GM23248 (cell line): ENCODE measurements around the gene SIRT4. TPM values are rescaled to one million over a fixed set of nuclear protein-coding genes. Genes with fewer than 3 reads are reported as not detected.

Experiments used
- DNase-seq: peaks from one replicate; pipeline ENCODE4 v3.0.0-alpha.2; 2015
- H2AFZ ChIP-seq: fragments of 200-600 bp; sonication (generic); 2 replicates; pipeline ENCODE4 v1.6.1; 2016; ENCODE audit warnings: antibody characterized with exemption
- H3F3A ChIP-seq: fragments of 200-600 bp; sonication (generic); 2 replicates; pipeline ENCODE4 v1.6.1; 2016; ENCODE audit warnings: mild to moderate bottlenecking, antibody characterized with exemption, mixed run types; ENCODE audit not compliant: insufficient read depth
- H3K27ac ChIP-seq: fragments of 200-600 bp; sonication (generic); 2 replicates; pipeline ENCODE4 v1.5.1; 2016; ENCODE audit warnings: mild to moderate bottlenecking
- H3K27me3 ChIP-seq: fragments of 200-600 bp; sonication (generic); replicated peaks from 2 replicates; pipeline ENCODE4 v1.6.1; 2016; ENCODE audit warnings: mild to moderate bottlenecking; ENCODE audit not compliant: insufficient read depth
- H3K36me3 ChIP-seq: fragments of 200-600 bp; sonication (generic); 2 replicates; pipeline ENCODE4 v1.6.1; 2016; ENCODE audit warnings: low read depth, mild to moderate bottlenecking
- H3K4me1 ChIP-seq: fragments of 200-600 bp; sonication (generic); 2 replicates; pipeline ENCODE4 v1.6.1; 2016; ENCODE audit warnings: mild to moderate bottlenecking; ENCODE audit not compliant: insufficient read depth
- H3K4me2 ChIP-seq: fragments of 200-600 bp; sonication (generic); one replicate; pipeline ENCODE4 v1.6.1; 2016; ENCODE audit warnings: mild to moderate bottlenecking; ENCODE audit not compliant: unreplicated experiment
- H3K4me3 ChIP-seq: fragments of 200-600 bp; sonication (generic); 2 replicates; pipeline ENCODE4 v1.5.1; 2016; ENCODE audit warnings: mild to moderate bottlenecking
- H3K79me2 ChIP-seq: fragments of 200-600 bp; sonication (generic); 2 replicates; pipeline ENCODE4 v1.6.1; 2016; ENCODE audit warnings: mild to moderate bottlenecking; ENCODE audit not compliant: insufficient read depth
- H3K9ac ChIP-seq: fragments of 200-600 bp; sonication (generic); 2 replicates; pipeline ENCODE4 v1.6.1; 2016; ENCODE audit warnings: mild to moderate bottlenecking
- H3K9me2 ChIP-seq: fragments of 200-600 bp; sonication (generic); 2 replicates; pipeline ENCODE4 v1.6.1; 2016; ENCODE audit warnings: mixed run types, mild to moderate bottlenecking, moderate library complexity; ENCODE audit not compliant: insufficient read depth
- H3K9me3 ChIP-seq: fragments of 200-600 bp; sonication (generic); one replicate; pipeline ENCODE4 v1.6.1; 2017; ENCODE audit warnings: low read depth
- H4K20me1 ChIP-seq: fragments of 200-600 bp; sonication (generic); 2 replicates; pipeline ENCODE4 v1.6.0; 2016; ENCODE audit not compliant: insufficient read depth
- EZH2 ChIP-seq: fragments of 200-600 bp; sonication (generic); IDR thresholded peaks from 2 replicates; pipeline ENCODE4 v1.6.1; 2018; ENCODE audit warnings: antibody characterized with exemption, mild to moderate bottlenecking; ENCODE audit not compliant: insufficient read depth, poor library complexity, severe bottlenecking
- EZH2phosphoT487 ChIP-seq: fragments of 200-600 bp; sonication (generic); IDR thresholded peaks from 2 replicates; pipeline ENCODE4 v1.6.1; 2018; ENCODE audit warnings: antibody characterized with exemption, moderate library complexity, mild to moderate bottlenecking, low read depth; ENCODE audit not compliant: insufficient read depth
- WGBS, 2 experiments: methylation state at CpG; one replicate each; pipeline ENCODE4 v1.1.6; 2015 to 2017; ENCODE audit warnings: low lambda C conversion rate in 2 of 2, low coverage in 1 of 2; ENCODE audit errors: missing lambda C conversion rate in 2 of 2; 5-methylcytosine and 5-hydroxymethylcytosine counted together
- in situ Hi-C: fragments of 300-500 bp; cut with MboI; formaldehyde crosslinking; loops from 2 replicates; pipeline ENCODE4 v1.15.0; 2020
- polyA plus RNA-seq: library from polyadenylated mRNA; unstranded; fragments of >200 nt; fragmentation: Nextera tagmentation; extraction: Ambion mirVana; gene quantifications from 2 replicates; pipeline ENCODE4 v1.2.1, GENCODE V29; 2016
- total RNA-seq: library from RNA; depleted of rRNA; stranded (reverse); fragments of >200 nt; shearing (Covaris generic); gene quantifications from 2 replicates; pipeline ENCODE4 v1.2.3, GENCODE V29; 2014

The SIRT4 gene
- total and polyA plus RNA-seq, 2 experiments from 2014 or later = 1.4 TPM; not detected in 1

DNA sequence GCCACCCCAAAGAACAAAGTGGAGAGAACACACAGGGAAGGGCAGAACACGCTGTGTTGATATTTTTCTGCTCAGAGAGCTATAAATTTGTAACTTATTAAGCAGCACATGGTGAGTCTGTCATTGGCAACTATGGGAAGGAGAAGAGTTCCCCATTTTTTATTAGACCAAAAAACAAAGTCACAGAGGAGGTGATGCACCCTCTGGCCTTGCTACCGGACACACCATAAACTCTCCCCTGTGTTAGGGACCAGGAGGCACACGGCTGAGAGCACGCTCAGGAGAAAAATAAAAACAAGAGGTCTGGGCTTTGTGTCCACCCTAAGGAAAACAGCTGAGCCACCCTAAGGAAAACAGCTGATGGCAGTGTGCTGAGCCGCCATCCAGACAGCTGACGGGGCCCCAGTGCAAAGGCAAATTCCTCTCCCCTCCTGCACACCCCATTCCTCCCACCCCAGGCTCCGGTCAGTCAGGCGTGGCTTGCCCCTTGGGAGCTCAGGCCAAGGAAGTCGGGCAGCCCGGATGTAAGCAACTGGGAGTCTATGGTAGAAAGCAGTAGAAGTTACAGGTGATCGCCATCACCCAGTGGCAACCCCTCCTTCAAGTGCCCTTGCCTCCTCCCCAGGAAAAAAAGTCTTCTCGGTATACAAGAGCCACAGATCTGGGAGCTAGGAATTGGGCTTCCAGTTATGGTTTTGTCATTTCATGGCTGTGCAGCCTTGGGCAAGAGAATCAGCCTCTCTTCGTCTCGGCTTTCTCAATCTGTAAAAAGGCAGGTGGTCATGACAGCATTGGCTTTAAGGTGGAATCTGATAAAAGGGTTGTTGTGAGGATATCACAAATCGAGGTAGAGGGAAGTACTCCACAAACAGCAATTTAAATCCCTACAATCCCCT, 39.0 kb upstream of the SIRT4 start:
- DNase-seq = peak; percentile 56
- H2AFZ ChIP-seq = no peak overlapping the region
- H3K27ac ChIP-seq = peak overlapping the region; percentile 82
- TF ChIP-seq EZH2 = no peak
- TF ChIP-seq EZH2phosphoT487 = no peak
- H3K36me3 ChIP-seq = no peaks in the 10 kb centered on the region
- H3K4me3 ChIP-seq = peak overlapping the region; percentile 82
- peak overlapping the region; percentile 94 for H3K4me2 ChIP-seq
- peak overlapping the region; percentile 93 for H3K9ac ChIP-seq
- 6% methylated on average over 15 of the region's 15 CpGs for WGBS, 2 experiments
- H3K9me2 ChIP-seq = no peaks in the 10 kb centered on the region
- peaks cover 66% of the 10 kb centered on the region for H3F3A ChIP-seq
- H3K79me2 ChIP-seq = peaks cover 74% of the 10 kb centered on the region
- H3K9me3 ChIP-seq = no peaks in the 10 kb centered on the region
- H3K27me3 ChIP-seq = no peaks in the 10 kb centered on the region
- H3K4me1 ChIP-seq = peaks cover 42% of the 10 kb centered on the region
- no peaks in the 10 kb centered on the region for H4K20me1 ChIP-seq
- in situ Hi-C loops = no loop called here

DNA sequence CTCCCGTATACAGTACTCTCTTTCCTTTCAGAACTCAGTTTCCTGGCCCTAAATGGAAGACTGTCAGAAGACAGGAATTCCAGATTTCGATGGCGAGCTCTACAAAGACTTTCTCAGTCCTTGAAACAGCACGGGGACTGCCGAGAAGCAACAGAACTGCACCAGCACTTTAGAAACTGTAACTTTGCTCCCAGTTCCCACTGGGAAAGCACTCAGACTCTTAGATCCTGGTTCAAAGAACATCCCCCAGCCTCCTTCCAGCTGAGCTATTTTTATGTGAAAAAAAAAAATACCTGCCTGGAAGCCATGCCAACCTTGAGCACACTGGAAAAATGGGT, 38.4 kb upstream of the SIRT4 start:
- Histone ChIP-seq H3K4me3 (peak overlapping the region; percentile 82), H3K27ac (peak overlapping the region; percentile 82), H3K9me3 (no peaks in the 10 kb centered on the region), H2AFZ (no peak overlapping the region), H3K36me3 (no peaks in the 10 kb centered on the region), H3K4me1 (peaks cover 36% of the 10 kb centered on the region), H4K20me1 (no peaks in the 10 kb centered on the region), H3F3A (peaks cover 60% of the 10 kb centered on the region), H3K27me3 (no peaks in the 10 kb centered on the region), H3K9ac (peak overlapping the region; percentile 93), H3K79me2 (peaks cover 67% of the 10 kb centered on the region), H3K9me2 (no peaks in the 10 kb centered on the region), H3K4me2 (peak overlapping the region; percentile 94)
- TF ChIP-seq EZH2phosphoT487 = no peak
- no peak for TF ChIP-seq EZH2
- peak; percentile 60 for DNase-seq
- WGBS, 2 experiments = 0 to 1% methylated on average over 5 of the region's 5 CpGs
- in situ Hi-C loops = no loop called here

- in situ Hi-C loops = no loop called here
- peak overlapping the region; percentile 82 for H3K4me3 ChIP-seq
- H2AFZ ChIP-seq = no peak overlapping the region
- H4K20me1 ChIP-seq = no peaks in the 10 kb centered on the region
- H3K27me3 ChIP-seq = no peaks in the 10 kb centered on the region
- peak; percentile 58 for DNase-seq
- H3F3A ChIP-seq = peaks cover 54% of the 10 kb centered on the region
- H3K4me1 ChIP-seq = peaks cover 30% of the 10 kb centered on the region
- peak overlapping the region; percentile 82 for H3K27ac ChIP-seq
- no peak for TF ChIP-seq EZH2
- TF ChIP-seq EZH2phosphoT487 = no peak
- H3K36me3 ChIP-seq = no peaks in the 10 kb centered on the region
- no peaks in the 10 kb centered on the region for H3K9me3 ChIP-seq
- WGBS, 2 experiments = 1% methylated on average over 15 of the region's 15 CpGs
- no peaks in the 10 kb centered on the region for H3K9me2 ChIP-seq
- H3K4me2 ChIP-seq = peak overlapping the region; percentile 94
- peak overlapping the region; percentile 93 for H3K9ac ChIP-seq
- peaks cover 62% of the 10 kb centered on the region for H3K79me2 ChIP-seq
Measured at GRCh38 chr12:120264086-120264903, 37.8 kb upstream of the SIRT4 start.

DNA sequence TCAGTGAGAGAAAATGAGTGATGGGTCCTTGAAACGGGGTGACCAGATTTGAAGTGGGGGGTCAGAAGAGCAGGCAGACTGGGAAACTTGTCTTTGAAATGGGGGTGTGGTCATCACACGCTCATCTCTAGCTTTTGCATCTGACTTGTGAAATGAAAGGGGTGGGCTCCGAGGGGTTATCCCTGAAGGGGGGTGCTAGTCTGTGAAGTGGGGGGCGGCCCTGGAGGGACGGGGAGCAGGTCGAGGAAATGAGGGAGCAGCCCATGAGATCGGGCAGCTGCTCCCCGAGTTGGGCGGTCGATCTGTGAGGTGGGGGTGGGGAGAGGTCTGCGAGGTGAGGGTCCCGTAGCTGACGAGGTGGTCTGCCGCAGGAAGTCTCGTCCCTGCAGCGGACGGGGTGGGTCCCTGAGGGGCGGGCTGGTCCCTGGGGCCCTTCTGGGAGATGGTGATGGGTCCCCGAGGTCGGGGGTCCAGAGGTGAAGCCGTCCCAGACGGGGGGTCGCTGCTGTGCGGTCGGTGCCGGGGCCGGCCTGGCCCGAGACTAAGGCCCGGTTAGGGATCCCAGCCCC, 37.1 kb upstream of the SIRT4 start:
- Histone ChIP-seq H3K27ac (peak overlapping the region; percentile 82), H3K4me1 (peaks cover 24% of the 10 kb centered on the region), H3K79me2 (peaks cover 55% of the 10 kb centered on the region), H4K20me1 (no peaks in the 10 kb centered on the region), H3K4me3 (peak overlapping the region; percentile 82), H2AFZ (no peak overlapping the region), H3K27me3 (no peaks in the 10 kb centered on the region), H3K9me3 (no peaks in the 10 kb centered on the region), H3K9ac (peak overlapping the region; percentile 93), H3K9me2 (no peaks in the 10 kb centered on the region), H3F3A (peaks cover 47% of the 10 kb centered on the region), H3K4me2 (peak overlapping the region; percentile 94), H3K36me3 (no peaks in the 10 kb centered on the region)
- whole genome bisulfite sequencing, 2 experiments = 0 to 2% methylated on average over 17 to 20 of the region's 29 CpGs
- DNase-seq = no peak
- TF ChIP-seq EZH2phosphoT487 = no peak
- in situ Hi-C loops = no loop called here
